ENCODE results near the gene TBX4. TPM values are rescaled to one million over a fixed set of nuclear protein-coding genes. Genes with fewer than 3 reads are reported as not detected.

The TBX4 gene
- total RNA-seq, 1 experiment from 2014 or later, result not detected

DNA sequence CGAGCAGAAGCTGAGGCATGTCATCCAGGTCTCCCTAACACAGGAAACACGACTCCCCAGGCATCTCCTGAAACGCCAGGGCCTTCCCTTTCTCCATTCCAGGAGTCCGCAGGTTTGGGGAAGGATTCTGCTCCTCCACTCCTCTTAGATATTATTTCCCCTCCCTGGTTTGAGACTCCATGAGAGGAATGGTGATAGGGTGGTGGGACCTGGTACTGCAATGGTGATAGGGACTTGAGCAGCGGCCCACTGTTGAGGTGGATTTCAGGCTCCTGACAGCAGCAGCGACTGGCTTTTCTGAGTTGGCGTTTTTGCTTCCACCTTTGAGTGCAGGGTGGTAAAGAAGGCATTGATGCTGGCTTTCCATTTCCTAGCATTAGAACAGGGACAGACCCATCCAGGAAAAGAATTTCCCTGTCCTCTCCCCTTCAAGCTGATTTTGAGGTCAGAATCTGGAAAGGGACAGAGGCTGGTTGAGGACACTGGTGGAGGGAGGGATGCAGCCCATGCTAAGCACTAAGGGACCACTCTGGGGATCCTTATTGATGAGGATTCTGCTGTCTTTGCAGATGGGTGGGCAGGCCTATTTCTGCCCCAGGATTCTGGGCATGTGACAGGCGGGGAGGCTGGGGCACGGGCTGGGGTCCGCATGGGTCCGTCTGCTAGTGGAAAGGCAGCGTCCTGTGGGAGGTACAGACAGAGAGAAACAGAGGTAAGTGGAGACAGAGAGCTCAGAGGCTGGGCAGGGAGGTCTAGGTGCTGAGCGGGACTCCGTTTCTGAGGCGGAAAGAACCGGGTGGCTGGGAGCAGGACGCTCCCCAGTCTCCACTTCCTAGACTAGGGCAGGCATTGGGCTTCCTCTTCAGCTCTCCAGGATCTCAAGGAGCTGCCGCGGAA lies 1.3 kb upstream of the TBX4 start:
- no peak for DNase-seq
- BruUV-seq (replicated peaks), result no TSS peak
- H3K27ac Mint-ChIP-seq (ENCODE audit: unreplicated experiment), result no peak overlapping the region
- CTCF ChIA-PET, result no interaction called here
- H3K36me3 Mint-ChIP-seq (ENCODE audit: insufficient read depth, unreplicated experiment), result no peaks in the 10 kb centered on the region
- peak overlapping the region; percentile 31 for H3K4me3 Mint-ChIP-seq (ENCODE audit: low read depth, unreplicated experiment)
- TF ChIP-seq, protein P1, sequence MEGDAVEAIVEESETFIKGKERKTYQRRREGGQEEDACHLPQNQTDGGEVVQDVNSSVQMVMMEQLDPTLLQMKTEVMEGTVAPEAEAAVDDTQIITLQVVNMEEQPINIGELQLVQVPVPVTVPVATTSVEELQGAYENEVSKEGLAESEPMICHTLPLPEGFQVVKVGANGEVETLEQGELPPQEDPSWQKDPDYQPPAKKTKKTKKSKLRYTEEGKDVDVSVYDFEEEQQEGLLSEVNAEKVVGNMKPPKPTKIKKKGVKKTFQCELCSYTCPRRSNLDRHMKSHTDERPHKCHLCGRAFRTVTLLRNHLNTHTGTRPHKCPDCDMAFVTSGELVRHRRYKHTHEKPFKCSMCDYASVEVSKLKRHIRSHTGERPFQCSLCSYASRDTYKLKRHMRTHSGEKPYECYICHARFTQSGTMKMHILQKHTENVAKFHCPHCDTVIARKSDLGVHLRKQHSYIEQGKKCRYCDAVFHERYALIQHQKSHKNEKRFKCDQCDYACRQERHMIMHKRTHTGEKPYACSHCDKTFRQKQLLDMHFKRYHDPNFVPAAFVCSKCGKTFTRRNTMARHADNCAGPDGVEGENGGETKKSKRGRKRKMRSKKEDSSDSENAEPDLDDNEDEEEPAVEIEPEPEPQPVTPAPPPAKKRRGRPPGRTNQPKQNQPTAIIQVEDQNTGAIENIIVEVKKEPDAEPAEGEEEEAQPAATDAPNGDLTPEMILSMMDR (IDR thresholded peaks at IDR 0.05; ENCODE audit: unreplicated experiment), result no peak
- intact Hi-C loops (cut with micrococcal nuclease; ENCODE audit: unreplicated experiment), result no loop called here
- peaks cover 31% of the 10 kb centered on the region for H3K27me3 Mint-ChIP-seq (ENCODE audit: unreplicated experiment)
- no peaks in the 10 kb centered on the region for H3K9me3 Mint-ChIP-seq (ENCODE audit: low read depth, unreplicated experiment)
- H3K4me1 Mint-ChIP-seq (ENCODE audit: low read depth, unreplicated experiment), result no peaks in the 10 kb centered on the region

DNA sequence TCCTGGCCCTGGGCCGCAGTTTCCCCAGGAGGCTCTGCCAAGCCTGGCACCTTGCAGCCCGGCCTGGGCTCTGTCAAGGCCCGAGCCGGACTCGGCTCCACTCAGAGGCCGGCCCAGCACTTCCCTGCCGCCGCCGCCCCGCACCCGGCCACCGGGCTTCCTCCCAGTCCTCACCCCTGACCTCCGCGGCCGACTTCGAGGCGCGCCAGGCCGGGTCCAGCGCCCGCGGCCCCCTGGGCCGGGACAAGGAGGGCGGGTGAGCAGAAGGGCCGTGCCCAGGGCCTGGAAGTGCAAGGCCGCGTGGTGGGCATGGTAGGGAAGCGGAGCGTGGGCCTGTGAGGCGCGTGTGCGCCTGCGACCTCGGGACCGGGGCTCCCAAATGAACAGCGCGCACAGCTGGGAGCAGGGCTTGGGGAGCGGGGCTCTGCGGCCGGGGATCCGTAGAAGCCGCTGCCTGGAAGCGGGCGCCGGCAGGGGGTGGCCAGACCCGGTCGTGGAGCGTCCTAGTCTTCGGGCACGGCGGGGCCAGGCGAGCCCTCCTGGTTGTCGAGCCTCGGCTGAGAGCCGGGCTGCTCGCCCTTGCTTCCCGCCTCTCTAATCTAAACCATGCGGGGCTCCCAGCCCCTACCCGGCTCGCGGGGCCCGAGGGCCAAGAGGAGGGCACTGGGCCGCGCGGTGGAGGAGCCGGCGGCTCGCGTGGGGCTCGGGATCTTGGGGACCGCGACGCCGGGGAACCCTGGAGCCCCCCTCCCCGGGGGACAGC lies 503 bp upstream of the TBX4 start:
- no peak for DNase-seq
- intact Hi-C loops (cut with micrococcal nuclease; ENCODE audit: unreplicated experiment), result no loop called here
- BruUV-seq (replicated peaks), result no TSS peak
- Mint-ChIP-seq H3K27ac (ENCODE audit: unreplicated experiment) (no peak overlapping the region), H3K36me3 (ENCODE audit: insufficient read depth, unreplicated experiment) (no peaks in the 10 kb centered on the region), H3K9me3 (ENCODE audit: low read depth, unreplicated experiment) (no peaks in the 10 kb centered on the region), H3K27me3 (ENCODE audit: unreplicated experiment) (peaks cover 31% of the 10 kb centered on the region), H3K4me1 (ENCODE audit: low read depth, unreplicated experiment) (no peaks in the 10 kb centered on the region), H3K4me3 (ENCODE audit: low read depth, unreplicated experiment) (peak overlapping the region; percentile 61)
- CTCF ChIA-PET, result no interaction called here
- TF ChIP-seq, protein P1 (IDR thresholded peaks at IDR 0.05; ENCODE audit: unreplicated experiment), result no peak

DNA sequence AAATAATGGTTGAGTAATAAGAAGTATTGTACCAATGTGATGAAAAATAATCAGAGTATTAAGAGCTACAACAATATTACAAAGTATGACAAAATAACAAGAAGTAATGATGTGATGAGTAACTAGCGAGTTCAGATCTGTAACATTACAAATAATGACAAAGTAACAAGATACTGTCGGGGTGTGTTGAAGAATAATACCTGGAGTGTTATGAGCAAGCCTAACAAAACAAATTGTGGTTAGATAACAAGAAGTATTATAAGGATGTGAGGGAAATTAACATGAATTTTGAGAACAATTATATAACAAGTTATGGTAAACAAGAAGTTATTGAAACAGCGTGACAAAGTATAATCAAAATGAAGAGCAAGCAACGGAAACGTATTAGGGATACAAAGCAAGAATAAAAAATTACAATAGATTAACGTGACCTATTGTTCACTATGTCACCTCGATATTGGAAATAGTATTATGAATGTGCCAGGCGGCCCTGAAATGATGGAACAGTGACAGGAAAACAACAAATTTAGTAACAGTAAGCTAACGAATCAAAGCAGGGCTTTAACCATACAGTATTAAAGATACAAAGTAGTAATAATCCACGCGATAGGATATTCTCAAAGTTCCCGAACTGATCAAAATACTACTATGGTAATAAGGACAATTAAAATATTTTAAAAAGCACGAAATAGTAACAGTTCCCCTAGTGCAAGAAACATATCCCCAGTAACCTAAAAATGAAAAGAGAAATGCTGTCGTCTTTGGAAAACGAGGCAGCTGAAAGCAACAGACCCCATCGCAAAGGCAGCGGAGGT lies 1.6 kb downstream of the TBX4 start:
- TF ChIP-seq, protein P1 (IDR thresholded peaks at IDR 0.05; ENCODE audit: unreplicated experiment), result no peak
- intact Hi-C loops (cut with micrococcal nuclease; ENCODE audit: unreplicated experiment), result no loop called here
- H3K4me1 Mint-ChIP-seq (ENCODE audit: low read depth, unreplicated experiment), result no peaks in the 10 kb centered on the region
- peaks cover 42% of the 10 kb centered on the region for H3K27me3 Mint-ChIP-seq (ENCODE audit: unreplicated experiment)
- H3K27ac Mint-ChIP-seq (ENCODE audit: unreplicated experiment), result no peak overlapping the region
- no peaks in the 10 kb centered on the region for H3K9me3 Mint-ChIP-seq (ENCODE audit: low read depth, unreplicated experiment)
- DNase-seq, result no peak
- CTCF ChIA-PET, result no interaction called here
- BruUV-seq (replicated peaks), result no TSS peak
- H3K4me3 Mint-ChIP-seq (ENCODE audit: low read depth, unreplicated experiment), result no peak overlapping the region
- no peaks in the 10 kb centered on the region for H3K36me3 Mint-ChIP-seq (ENCODE audit: insufficient read depth, unreplicated experiment)
